Raji (cell line): ENCODE data around the gene E2F6.

Experiments
- POLR2A ChIP-seq: IDR thresholded peaks from 2 replicates; pipeline ENCODE4 v1.6.1; 2011; ENCODE audit warnings: low read depth, low read length, control low read depth; ENCODE audit not compliant: insufficient read depth

The E2F6 gene

DNA sequence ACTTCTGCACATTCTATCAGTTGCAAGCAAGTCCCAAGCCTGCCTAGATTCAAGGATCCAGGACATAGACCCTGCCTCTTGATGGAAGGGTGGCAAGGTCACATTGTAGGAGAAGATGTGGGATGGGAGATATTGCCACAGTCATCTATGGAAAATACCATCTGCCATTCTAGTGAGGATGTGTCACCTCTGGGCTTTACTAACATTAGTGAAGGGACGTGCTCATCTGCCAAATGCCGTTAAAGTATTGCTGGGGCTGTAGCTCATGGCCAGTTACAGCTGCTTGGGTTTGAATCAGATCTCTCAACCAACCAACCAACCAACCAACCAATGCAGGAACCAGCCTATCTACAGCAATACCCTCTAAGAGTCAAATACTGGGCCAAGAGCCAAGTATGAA is 49.0 kb downstream of the E2F6 start:
- TF ChIP-seq POLR2A = no peak

- no peak for TF ChIP-seq POLR2A
Measured at GRCh38 chr2:11416186-11416585, 49.8 kb downstream of the E2F6 start.

- TF ChIP-seq POLR2A = no peak
Measured at GRCh38 chr2:11414372-11415124, 51.4 kb downstream of the E2F6 start.

DNA sequence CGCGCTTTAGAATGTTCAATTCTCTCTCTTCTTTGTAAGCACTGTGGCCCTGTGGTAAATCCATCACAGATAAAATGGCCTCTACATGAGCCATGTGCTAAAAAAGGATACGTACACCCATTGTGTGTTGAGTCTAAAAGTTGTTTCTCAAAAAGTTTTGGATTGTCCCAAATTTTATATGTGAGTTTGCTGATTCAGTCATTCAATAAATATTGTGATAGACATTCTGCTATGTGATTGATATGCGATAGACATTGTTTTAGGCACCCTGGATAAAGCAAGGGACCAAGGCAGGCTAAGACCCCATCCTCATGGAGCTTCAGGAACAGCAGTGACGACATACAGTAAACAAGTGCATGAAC is 53.5 kb downstream of the E2F6 start:
- TF ChIP-seq POLR2A = no peak

DNA sequence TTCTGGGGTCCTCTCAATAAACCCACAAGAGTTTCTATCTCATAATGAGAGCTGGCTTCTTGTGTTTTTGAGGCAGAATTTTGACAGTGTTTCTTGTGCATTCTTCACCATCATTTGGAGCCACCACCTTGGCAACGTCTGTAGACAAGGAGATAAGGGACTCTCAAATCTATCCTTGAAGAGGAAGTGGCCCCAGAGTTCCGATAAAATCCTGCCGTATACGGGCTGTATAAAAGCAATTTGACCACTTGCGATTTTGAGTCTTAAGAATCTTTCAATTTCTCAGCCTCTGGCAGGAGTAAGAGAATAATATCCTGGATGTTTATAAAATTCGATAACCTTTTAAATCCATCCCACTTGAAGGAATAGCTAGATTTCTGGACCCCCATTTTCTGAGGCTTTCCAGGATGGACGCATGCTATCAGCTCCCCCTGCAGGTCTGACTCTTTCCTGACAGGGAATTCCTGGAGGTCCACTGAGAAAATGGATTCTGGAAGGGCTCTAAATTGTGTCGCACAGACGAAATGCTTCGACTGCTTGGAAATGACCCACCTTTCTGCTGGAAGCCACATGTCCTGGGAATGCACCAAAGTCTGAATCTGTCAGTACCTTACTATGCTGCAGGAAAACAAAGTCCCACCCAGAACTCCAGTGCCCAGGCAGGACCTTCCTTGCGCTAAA is 54.1 kb downstream of the E2F6 start:
- TF ChIP-seq POLR2A = no peak

GRCh38 chr2:11411244-11411643 is 54.7 kb downstream of the E2F6 start:
- no peak for TF ChIP-seq POLR2A

- no peak for TF ChIP-seq POLR2A
Measured at GRCh38 chr2:11410101-11410500, 55.9 kb downstream of the E2F6 start.

- no peak for TF ChIP-seq POLR2A
Measured at GRCh38 chr2:11409572-11409959, 56.4 kb downstream of the E2F6 start.

DNA sequence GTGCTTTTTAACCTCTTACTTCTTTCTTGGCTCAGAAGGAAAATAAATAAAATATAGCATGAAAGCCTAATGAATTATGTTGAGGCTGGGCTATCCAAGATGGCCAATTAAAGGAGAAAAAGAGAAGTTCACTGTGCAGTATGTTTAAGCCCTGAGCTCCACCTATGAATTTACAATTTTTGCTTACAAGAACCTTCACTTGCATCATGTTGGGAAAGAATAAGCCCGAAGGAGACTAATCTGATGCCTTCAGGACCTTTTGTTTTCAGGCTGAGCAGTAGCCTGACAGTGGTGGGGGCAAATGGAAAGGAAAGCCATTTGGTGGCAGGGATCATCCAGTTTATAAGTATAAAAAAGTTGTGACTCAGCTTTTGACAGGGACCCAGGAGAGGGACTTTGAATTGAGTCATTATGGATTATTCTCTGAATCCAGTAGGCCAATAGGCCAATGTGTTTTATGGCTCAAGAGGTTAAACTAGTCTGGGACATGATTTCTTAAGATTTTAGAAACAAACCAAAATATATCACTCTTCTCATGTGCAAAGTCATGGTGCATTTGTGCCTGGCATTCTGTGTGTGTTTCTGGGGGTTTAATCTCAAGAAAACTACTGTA is 56.9 kb downstream of the E2F6 start:
- TF ChIP-seq POLR2A = no peak

DNA sequence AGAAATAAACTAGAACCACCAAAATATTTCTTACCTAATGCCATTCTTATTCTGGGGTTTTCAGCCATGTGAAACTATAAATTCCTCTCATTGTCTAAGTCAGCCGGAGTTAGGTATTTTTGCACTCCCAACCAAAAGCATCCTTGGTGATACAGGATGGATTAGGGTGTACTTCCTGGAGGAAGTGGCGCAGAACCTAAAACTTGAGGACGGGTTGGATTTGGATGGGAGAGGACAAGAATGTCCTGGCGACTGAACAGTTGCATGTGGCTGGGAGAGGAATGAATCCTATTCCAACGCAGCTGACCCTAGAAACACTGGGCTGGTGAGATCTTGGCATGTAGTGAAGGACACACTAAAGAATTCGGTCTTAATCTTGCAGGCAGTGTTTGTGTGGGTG is 58.5 kb downstream of the E2F6 start:
- no peak for TF ChIP-seq POLR2A

DNA sequence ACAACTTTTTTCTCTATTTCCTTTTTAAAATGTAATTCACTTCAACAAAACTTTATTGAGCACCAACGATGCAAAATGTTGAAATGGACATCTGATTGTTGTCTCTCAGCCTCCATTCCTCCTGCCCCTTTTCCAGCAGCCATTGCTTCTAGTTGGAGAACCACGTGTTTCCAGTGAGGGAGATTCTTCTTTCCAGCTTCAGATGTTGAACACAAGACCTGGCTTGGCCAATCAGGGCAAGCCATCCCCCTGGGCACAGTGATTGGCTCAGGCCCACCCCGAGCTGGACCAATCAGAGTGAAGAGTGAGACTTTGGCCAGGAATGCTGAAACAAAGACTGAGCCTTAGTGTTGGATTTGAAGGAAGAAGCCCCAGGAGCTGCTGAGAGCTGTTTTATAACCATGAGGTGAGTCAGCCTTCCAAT is 59.0 kb downstream of the E2F6 start:
- no peak for TF ChIP-seq POLR2A

GRCh38 chr2:11406267-11406957 is 59.5 kb downstream of the E2F6 start:
- TF ChIP-seq POLR2A = no peak

DNA sequence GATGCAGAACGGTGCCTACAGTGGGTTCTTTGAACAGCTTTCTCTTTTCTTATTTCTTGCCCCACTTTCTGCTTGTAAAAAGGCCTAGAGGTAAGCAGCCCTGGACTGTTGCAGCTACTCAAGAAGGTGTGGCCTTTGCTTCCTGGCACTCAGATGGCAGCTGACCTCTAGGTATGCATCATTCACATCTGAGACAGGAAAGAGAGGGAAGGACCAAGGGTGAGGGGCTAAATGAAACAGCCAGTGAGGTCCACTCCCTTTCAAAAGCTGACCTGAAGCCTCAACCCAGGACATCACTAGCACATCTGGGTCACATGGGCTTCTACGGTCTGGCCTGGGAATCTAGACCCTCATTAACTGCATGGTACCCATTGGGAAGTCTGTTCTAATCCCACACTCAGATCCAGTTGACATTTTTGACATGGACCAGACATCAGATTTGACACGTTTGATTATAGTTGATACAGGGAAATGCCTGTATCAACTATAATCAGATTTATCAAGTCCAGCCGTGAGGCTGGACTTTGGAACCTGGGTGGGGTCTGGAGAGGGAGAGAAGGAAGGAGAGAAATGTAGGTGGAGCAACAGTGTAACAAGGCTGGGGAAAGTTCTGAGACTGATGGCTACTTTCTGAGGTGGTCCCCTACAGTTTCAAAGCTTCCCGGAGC is 60.2 kb downstream of the E2F6 start:
- no peak for TF ChIP-seq POLR2A

GRCh38 chr2:11404376-11405073 is 61.4 kb downstream of the E2F6 start:
- no peak for TF ChIP-seq POLR2A

GRCh38 chr2:11402436-11402835 is 63.5 kb downstream of the E2F6 start:
- TF ChIP-seq POLR2A = no peak
